Measurements from ENCODE around the gene NXT1.

GRCh38 chr20:23313271-23313670 is 37.3 kb upstream of the NXT1 start:
- TF ChIP-seq CTCF (IDR thresholded peaks at IDR 0.05) (no peak), POLR2A (IDR thresholded peaks at IDR 0.05) (no peak), EP300 (IDR thresholded peaks at IDR 0.05) (no peak), POLR2AphosphoS5 (IDR thresholded peaks at IDR 0.05) (no peak)
